Natural killer cell treated with Interleukin-12 subunit alpha and Interleukin-12 subunit beta and Interleukin-15 and Interleukin-18, amount 100 ng/mL, for 72 hours (primary cell): ENCODE measurements around the gene MEIS1. TPM values are rescaled to one million over a fixed set of nuclear protein-coding genes. Genes with fewer than 3 reads are reported as not detected.
A peak's percentile ranks its signal among the peaks of the same experiment; 100 is the strongest.
"Not testable (repeated sequence)": the region's sequence is repeated elsewhere in the genome, so short reads cannot be mapped to it uniquely, and the experiment has no call there.

ENCODE experiments used
- ATAC-seq, 2 donors: fragments of 150-1000 bp; cut with Tn5 transposase in 1 of 2; sonication (Bioruptor Pico), chemical (Tn5 transposase) in 1 of 2; 2 replicates each; pipeline ENCODE4 v1.10.0; 2021
- DNase-seq: peaks from one replicate; pipeline ENCODE4 v3.0.0; 2022; ENCODE audit warnings: low spot score
- H3K27ac Mint-ChIP-seq, 2 donors: 1 replicate in 1 of 2; 2 replicates in 1 of 2; pipeline ENCODE4 v1.8.0; 2022; ENCODE audit warnings: mixed read lengths in 2 of 2, mild to moderate bottlenecking in 1 of 2, moderate library complexity in 1 of 2
- H3K27me3 Mint-ChIP-seq, 2 donors: 1 replicate in 1 of 2; 2 replicates in 1 of 2; pipeline ENCODE4 v1.8.0; 2022; ENCODE audit warnings: mixed read lengths in 2 of 2
- H3K36me3 Mint-ChIP-seq: one replicate; pipeline ENCODE4 v1.8.0; 2022; ENCODE audit warnings: mixed read lengths
- H3K4me1 Mint-ChIP-seq, 2 donors: 1 replicate in 1 of 2; 2 replicates in 1 of 2; pipeline ENCODE4 v1.8.0; 2022; ENCODE audit warnings: low read depth in 2 of 2, mixed read lengths in 2 of 2, mild to moderate bottlenecking in 1 of 2
- H3K4me3 Mint-ChIP-seq: one replicate; pipeline ENCODE4 v1.8.0; 2022; ENCODE audit warnings: mixed read lengths
- H3K9me3 Mint-ChIP-seq: 2 replicates; pipeline ENCODE4 v1.8.0; 2022; ENCODE audit warnings: mixed read lengths
- total RNA-seq, 2 donors: library from RNA; stranded (reverse); gene quantifications; one replicate each; pipeline ENCODE4 v1.2.3, GENCODE V29; 2022

Gene MEIS1
- total RNA-seq, result 1 to 10 TPM in 1 of 2 donors, under 1 TPM in 1; 0.53 to 3.6 TPM

DNA sequence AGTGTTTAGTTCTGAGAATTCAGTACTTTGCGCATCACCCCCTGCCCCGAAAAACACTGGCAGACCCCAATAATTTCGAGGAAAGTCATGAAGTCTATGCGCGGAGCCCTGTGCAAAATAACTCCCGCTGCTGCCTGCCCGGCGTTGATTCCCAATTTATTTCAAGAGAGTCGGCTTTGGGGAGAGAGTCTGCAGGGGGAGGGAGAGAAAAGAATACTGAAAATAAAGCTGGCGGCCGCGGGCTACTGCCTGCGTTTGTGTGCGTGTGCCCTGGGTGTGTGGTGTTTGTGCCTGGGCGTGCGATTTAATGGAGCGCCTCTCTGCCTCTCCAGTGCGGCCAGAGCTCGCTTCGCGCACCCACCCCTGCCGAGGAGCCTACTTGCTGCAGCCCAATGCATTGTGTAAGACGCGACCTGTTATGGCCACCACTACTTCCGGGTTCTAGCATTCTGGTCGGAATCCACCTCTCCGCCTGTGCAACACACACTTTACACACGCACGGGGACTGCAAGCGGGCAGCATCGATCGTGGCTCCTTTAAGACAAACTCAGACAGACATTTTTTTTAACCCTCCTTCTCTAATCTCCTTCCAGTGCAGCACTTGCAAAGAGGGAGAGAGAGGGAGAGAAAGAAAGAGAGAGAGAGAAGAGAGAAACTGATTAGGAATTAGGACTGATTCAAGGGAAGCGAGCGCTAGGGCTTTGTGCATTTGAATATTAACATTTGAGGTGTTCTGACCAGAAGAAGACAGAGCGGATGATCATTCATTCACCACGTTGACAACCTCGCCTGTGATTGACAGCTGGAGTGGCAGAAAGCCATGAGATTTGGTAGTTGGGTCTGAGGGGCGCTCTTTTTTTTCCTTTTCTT is at the start of gene MEIS1:
MEIS1 (plus strand) TSS at position 447 of the 870 bp plus-strand sequence. CDS start 732 bp downstream, outside the sequence.
- no peaks in the 10 kb centered on the region for H3K9me3 Mint-ChIP-seq
- ATAC-seq, result peak; percentile 81 to 86
- peak; percentile 74 for DNase-seq
- H3K36me3 Mint-ChIP-seq, result peaks cover 4% of the 10 kb centered on the region
- H3K27ac Mint-ChIP-seq, result peak within 1 kb of the TSS; percentile 11 to 76
- H3K4me1 Mint-ChIP-seq, result peaks cover 20 to 25% of the 10 kb centered on the region in 2 donors
- H3K4me3 Mint-ChIP-seq, result peak within 1 kb of the TSS; percentile 87
- H3K27me3 Mint-ChIP-seq, result peaks cover 53 to 81% of the 10 kb centered on the region in 2 donors

DNA sequence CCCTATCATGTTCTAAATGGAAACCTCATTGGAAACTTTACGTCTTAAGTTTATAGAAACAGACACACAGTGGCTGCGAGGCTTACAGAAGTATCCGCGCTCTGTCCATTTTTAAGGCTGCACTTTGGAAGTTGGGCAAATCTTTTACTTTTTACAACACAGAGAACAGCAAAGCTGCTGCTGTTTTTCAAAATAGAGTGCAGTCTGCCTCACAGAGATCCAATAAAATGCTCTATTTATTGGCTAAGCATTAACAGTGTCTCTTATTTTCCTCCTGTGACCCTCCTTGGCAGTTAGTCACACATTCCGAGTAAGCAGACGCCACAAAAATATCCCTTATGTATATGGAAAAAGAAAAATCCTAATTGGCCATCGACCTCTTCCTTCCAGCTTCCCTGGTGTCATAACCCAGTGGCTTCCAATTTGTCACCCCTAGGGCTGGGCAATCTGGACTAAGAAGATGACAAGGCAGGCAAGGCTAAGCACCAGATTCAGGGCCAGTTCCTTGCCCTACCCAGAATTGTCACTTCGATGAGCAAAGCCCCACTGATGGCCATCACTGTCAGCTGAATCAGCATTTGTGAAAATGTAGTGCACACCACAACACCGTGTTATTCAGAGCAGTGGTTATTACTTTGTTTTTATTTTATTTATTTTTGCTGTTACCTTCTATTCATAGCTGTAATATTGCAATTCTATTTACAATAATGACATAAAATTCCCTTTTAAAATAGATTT is 47.7 kb upstream of the MEIS1 start:
- DNase-seq (no peak), ATAC-seq (no peak)
- Mint-ChIP-seq H3K27me3 (no peaks in the 10 kb centered on the region), H3K36me3 (no peaks in the 10 kb centered on the region), H3K4me3 (no peak overlapping the region), H3K9me3 (no peaks in the 10 kb centered on the region), H3K27ac (no peak overlapping the region), H3K4me1 (no peaks in the 10 kb centered on the region)

DNA sequence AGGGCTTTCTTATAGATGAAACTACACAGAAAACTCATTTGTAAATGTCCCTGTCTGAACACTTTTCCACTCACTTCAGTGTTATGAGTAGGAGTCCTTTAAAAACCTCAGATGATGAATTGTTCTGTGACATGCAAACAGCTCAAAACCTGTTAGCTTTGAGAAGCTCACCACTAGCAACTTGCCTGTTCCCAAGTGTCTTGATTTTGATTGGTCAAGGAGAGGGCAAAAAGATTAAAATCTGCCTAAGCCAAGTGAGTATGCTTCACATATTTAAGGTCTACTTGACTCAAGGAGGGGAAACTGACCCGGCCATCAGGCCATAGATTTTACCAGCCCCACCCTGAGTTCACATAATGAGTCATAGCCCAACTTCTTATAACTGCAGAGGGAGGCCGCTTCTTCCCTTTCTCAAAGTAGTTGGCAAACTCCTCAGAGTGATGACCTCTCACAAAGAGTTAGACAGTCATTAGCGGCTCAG is 45.2 kb upstream of the MEIS1 start:
- DNase-seq (no peak), ATAC-seq (no peak)
- H3K4me1 Mint-ChIP-seq, result no peaks in the 10 kb centered on the region
- H3K27me3 Mint-ChIP-seq, result no peaks in the 10 kb centered on the region
- no peak overlapping the region for H3K27ac Mint-ChIP-seq
- H3K36me3 Mint-ChIP-seq, result no peaks in the 10 kb centered on the region
- H3K4me3 Mint-ChIP-seq, result no peak overlapping the region
- H3K9me3 Mint-ChIP-seq, result no peaks in the 10 kb centered on the region

DNA sequence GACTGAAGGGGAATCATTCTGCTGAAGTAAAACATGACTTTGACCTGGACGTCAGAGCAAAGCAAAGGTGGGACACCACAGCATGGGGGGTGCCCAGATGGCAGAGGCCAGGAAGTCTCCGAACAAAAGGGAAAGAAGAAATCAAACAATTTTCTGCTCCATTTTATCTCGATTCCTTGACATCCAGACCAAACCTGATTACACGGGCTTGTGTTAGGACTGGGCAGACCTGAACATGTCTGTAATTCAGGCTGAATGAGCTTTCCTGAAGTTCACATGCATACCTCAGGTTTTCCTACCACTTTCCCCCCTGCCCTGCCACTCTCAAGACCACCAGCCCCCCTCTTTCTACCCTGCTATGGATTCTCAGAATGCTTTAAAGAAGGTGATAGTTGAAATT is 44.8 kb upstream of the MEIS1 start:
- H3K9me3 Mint-ChIP-seq, result no peaks in the 10 kb centered on the region
- no peak for ATAC-seq
- H3K4me1 Mint-ChIP-seq, result no peaks in the 10 kb centered on the region
- no peak for DNase-seq
- no peaks in the 10 kb centered on the region for H3K27me3 Mint-ChIP-seq
- H3K4me3 Mint-ChIP-seq, result no peak overlapping the region
- no peak overlapping the region for H3K27ac Mint-ChIP-seq
- no peaks in the 10 kb centered on the region for H3K36me3 Mint-ChIP-seq

DNA sequence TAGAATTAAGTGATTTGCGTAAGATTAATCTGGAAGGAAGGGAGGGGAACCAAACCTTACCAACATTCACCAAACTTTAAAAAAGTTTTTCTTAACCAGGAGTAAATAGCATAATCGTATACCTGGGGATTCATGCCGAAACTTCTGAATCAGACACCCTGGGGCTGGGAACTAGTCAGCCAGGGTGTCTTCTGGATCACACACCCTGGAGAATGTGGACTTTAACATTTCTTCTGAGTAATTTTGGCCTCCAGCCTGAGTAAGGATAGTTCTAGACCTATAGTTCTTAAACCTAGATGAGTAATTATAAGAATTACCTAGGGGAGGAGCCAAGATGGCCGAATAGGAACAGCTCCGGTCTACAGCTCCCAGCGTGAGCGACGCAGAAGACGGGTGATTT is 44.1 kb upstream of the MEIS1 start:
- Mint-ChIP-seq H3K36me3 (no peaks in the 10 kb centered on the region), H3K4me1 (no peaks in the 10 kb centered on the region), H3K27ac (no peak overlapping the region), H3K4me3 (no peak overlapping the region), H3K27me3 (no peaks in the 10 kb centered on the region), H3K9me3 (no peaks in the 10 kb centered on the region)
- DNase-seq (no peak), ATAC-seq (no peak)

DNA sequence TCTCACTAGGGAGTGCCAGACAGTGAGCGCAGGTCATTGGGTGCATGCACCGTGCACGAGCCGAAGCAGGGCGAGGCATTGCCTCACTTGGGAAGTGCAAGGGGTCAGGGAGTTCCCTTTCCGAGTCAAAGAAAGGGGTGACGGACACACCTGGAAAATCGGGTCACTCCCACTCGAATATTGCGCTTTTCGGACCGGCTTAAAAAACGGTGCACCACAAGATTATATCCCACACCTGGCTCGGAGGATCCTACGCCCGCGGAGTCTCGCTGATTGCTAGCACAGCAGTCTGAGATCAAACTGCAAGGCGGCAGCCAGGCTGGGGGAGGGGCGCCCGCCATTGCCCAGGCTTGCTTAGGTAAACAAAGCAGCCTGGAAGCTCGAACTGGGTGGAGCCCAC is 43.7 kb upstream of the MEIS1 start:
- H3K9me3 Mint-ChIP-seq, H3K27ac Mint-ChIP-seq, ATAC-seq, H3K4me3 Mint-ChIP-seq, H3K27me3 Mint-ChIP-seq, DNase-seq, H3K36me3 Mint-ChIP-seq, H3K4me1 Mint-ChIP-seq: not testable (repeated sequence)

DNA sequence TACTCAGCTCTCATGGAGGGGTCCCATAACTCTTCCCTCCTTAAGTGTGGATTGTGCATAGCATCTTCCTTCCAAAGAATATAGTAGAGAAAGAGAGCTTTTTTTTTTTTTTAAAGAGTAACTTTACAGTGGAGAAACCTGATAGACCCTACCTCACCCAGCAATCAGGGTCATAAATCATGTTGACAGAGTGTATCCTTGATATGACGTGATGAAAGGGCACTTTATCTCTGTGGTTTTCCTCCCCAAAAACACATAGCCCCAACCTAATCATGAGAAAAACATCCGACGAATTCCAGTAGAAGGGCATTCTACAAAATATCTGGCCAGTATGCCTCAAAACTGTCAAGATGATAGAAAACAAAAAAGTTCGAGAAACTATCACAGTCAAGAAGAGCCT is 29.5 kb upstream of the MEIS1 start:
- Mint-ChIP-seq H3K4me1 (no peaks in the 10 kb centered on the region), H3K27me3 (no peaks in the 10 kb centered on the region), H3K36me3 (no peaks in the 10 kb centered on the region), H3K4me3 (no peak overlapping the region), H3K9me3 (peaks cover 6% of the 10 kb centered on the region), H3K27ac (no peak overlapping the region)
- no peak for DNase-seq
- ATAC-seq, result no peak

DNA sequence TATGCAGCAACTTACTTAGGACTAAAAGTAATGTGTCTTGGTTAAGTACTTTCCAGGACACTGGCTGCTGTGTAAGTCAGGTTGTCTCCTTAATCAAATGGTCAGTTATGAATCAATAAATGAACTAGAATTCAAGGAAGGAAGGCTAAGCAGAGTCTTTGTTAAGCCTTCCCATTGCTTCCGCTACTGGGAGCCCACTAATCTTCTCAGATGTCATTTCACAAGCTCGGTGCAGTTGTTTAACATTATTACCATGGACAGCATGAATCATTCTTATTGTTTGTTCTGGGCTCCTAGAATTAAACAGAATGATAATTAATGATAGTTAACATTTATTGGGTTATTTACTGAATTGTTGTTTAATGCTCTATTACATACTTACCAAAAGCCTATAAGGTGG is 26.0 kb upstream of the MEIS1 start:
- H3K4me3 Mint-ChIP-seq, result no peak overlapping the region
- H3K27ac Mint-ChIP-seq, result no peak overlapping the region
- ATAC-seq (no peak), DNase-seq (no peak)
- no peaks in the 10 kb centered on the region for H3K4me1 Mint-ChIP-seq
- H3K36me3 Mint-ChIP-seq, result no peaks in the 10 kb centered on the region
- peaks cover 0 to 9% of the 10 kb centered on the region in 2 donors for H3K27me3 Mint-ChIP-seq
- H3K9me3 Mint-ChIP-seq, result peaks cover 6% of the 10 kb centered on the region

DNA sequence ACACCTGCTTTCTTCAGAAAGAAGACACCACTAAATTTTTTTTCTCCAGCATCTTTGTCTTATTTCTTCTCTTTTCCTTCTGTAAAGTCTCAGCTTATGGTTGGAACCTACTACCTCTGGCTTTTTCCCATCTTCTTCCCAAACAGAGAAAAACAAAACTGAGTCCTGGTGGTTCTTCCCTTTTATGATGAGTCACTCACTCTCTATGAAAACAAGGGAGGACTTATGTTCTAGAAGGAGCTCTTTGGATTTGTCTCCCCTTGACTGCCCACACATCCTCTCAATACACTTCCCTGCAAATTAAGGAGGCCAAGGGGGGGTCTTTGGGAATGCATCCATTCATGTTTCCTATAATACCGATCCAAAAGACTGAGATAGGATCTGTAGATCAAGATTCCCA is 22.1 kb upstream of the MEIS1 start:
- peaks cover 4 to 9% of the 10 kb centered on the region in 2 donors for H3K27me3 Mint-ChIP-seq
- DNase-seq (no peak), ATAC-seq (no peak)
- no peak overlapping the region for H3K27ac Mint-ChIP-seq
- H3K9me3 Mint-ChIP-seq, result no peaks in the 10 kb centered on the region
- H3K4me1 Mint-ChIP-seq, result no peaks in the 10 kb centered on the region
- no peaks in the 10 kb centered on the region for H3K36me3 Mint-ChIP-seq
- no peak overlapping the region for H3K4me3 Mint-ChIP-seq

DNA sequence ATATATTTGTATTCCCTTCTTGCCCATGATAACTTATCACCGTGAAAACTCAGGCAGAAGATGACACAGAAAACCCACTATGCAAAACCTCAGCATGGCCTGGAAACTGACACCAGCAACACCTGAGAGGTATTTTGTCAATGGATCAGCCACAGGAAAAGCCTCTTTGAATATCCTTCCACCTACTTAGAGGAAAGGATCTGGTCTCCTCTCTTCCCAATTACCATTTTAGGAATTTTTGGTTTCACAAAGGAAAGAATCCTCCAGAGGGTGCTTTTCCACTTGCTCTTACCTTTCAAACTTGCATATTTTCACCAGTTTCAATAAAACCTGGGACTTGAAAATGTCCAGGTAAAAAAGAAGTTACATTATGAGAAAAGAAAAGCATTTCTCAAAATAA is 20.0 kb upstream of the MEIS1 start:
- no peak for DNase-seq
- Mint-ChIP-seq H3K27ac (no peak overlapping the region), H3K27me3 (peaks cover 4 to 9% of the 10 kb centered on the region in 2 donors), H3K4me3 (no peak overlapping the region), H3K4me1 (no peaks in the 10 kb centered on the region), H3K36me3 (no peaks in the 10 kb centered on the region), H3K9me3 (no peaks in the 10 kb centered on the region)
- ATAC-seq, result no peak

DNA sequence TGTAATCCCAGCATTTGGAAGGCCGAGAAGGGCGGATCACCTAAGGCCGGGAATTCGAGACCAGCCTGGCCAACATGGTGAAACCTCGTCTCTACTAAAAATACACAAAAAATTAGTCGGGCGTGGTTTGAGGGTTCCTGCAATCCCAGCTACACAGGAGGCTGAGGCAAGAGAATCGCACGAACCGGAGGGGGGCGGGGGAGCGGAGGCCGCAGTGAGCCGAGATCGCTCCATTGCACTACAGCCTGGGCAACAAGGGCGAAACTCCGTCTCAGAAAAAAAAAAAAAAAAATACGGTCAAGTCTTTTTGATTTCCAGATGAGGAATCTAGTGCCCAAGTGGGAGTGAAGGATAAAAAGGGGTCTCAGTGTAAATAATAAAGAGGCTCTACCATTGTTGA is 16.5 kb upstream of the MEIS1 start:
- ATAC-seq, result no peak
- H3K27me3 Mint-ChIP-seq, result peaks cover 15 to 17% of the 10 kb centered on the region in 2 donors

DNA sequence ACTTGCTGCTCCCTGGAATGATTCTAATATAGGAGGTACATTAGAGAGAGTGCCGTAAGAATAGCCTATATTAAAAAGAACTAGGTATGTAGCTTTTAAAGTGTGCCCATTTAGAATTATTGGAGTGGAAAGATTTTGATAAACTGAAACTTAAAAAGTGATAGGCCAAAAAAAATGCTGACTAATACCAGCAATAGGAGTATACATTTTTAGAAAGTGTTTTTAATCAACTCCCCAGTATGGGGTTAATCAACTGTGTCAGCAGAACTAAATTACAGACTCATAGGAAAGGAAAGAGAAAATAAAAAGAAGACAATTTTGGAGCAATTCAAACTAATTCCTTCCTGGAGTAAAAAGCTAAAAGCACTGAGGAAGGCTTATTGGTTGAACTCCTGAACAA is 13.3 kb upstream of the MEIS1 start:
- no peaks in the 10 kb centered on the region for H3K36me3 Mint-ChIP-seq
- H3K27me3 Mint-ChIP-seq, result peaks cover 31 to 35% of the 10 kb centered on the region in 2 donors
- no peaks in the 10 kb centered on the region for H3K9me3 Mint-ChIP-seq
- DNase-seq, result no peak
- no peak for ATAC-seq
- H3K4me1 Mint-ChIP-seq, result peaks cover 0 to 3% of the 10 kb centered on the region in 2 donors
- no peak overlapping the region for H3K27ac Mint-ChIP-seq
- no peak overlapping the region for H3K4me3 Mint-ChIP-seq

More for the DNA sequence above, 16.5 kb upstream of the MEIS1 start:
- no peaks in the 10 kb centered on the region for H3K9me3 Mint-ChIP-seq
- H3K27ac Mint-ChIP-seq, result no peak overlapping the region
- no peaks in the 10 kb centered on the region for H3K4me1 Mint-ChIP-seq
- H3K36me3 Mint-ChIP-seq, result no peaks in the 10 kb centered on the region
- DNase-seq, result no peak
- H3K4me3 Mint-ChIP-seq, result no peak overlapping the region

DNA sequence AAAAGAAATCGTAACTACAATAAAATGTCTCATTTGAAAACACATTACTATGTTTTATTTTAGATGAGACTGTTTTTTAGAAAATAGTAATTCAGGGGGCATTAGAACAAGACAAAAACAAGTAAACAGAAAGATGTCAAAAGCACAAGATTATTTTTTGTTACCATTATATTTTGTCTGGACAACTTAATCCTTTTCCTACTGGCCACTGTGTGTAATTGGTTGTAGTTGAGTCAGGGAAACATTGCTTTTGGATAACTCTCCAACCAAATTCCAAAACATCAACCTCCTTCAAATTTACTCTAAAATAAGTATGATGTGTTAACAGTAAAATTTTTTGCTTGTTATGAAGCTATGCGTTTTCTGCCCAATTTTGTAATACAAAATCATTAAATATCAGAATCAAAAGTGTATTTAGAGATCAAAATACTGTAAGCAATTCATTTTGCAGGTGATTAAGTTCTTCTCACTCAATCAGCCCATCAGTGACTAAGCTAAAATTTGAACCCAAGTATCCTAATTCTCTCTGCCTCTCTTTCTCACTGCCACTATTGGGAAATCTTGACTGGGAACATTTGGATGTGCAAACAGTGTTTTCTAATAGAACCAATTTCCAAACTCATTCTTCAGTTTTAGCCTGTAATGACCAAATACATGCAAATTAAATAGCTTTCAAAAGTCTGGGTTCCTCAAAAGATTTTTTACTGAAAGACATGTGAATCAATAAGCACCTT is 11.4 kb upstream of the MEIS1 start:
- Mint-ChIP-seq H3K27ac (no peak overlapping the region), H3K9me3 (no peaks in the 10 kb centered on the region), H3K36me3 (no peaks in the 10 kb centered on the region), H3K27me3 (peaks cover 35 to 50% of the 10 kb centered on the region in 2 donors), H3K4me3 (no peak overlapping the region), H3K4me1 (peaks cover 0 to 3% of the 10 kb centered on the region in 2 donors)
- DNase-seq (no peak), ATAC-seq (no peak)
